ENCODE data around the gene PGBD4. TPM values are rescaled to one million over a fixed set of nuclear protein-coding genes. Genes with fewer than 3 reads are reported as not detected.
A peak's percentile ranks its signal among the peaks of the same experiment; 100 is the strongest.

Gene PGBD4
- total RNA-seq, 6 experiments from 2014 or later, result 0.56 to 0.98 (median 0.83) TPM

DNA sequence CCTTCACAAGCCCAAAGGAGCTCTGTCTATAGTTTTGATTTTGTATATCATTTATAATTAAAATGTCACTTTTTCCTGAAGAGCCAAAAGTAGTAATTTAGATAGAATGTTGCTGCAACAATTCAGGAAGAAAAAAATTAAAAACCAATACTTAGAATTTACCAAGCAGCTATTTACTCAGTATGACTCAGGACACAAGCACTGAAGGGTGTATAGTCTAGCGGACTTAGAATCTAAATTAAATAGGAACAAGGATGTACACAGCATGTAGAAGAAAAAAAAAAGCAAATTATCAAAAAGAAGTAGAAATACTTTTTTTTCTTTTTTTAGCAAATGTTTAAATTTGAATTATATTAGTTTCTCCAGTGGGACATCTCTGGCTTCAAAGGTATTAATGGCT lies 31.6 kb downstream of the PGBD4 start:
- H3K4me1 ChIP-seq, result no peaks in the 10 kb centered on the region
- no peak overlapping the region for H3K27ac ChIP-seq
- no peak for TF ChIP-seq POLR2A (IDR thresholded peaks at IDR 0.05)
- no peak for TF ChIP-seq CTCF (IDR thresholded peaks at IDR 0.05)
- H3K4me3 ChIP-seq, result no peak overlapping the region
- WGBS (ENCODE audit: insufficient coverage, low coverage, low lambda C conversion rate, missing lambda C conversion rate), result 85% methylated on average over 1 of the region's 1 CpG
- ATAC-seq, result no peak
- no peak for DNase-seq
- intact Hi-C loops (cut with DNase I), result no loop called here
- H3K36me3 ChIP-seq, result no peaks in the 10 kb centered on the region
- H3K27me3 ChIP-seq, result no peaks in the 10 kb centered on the region
- no peaks in the 10 kb centered on the region for H3K9me3 ChIP-seq

DNA sequence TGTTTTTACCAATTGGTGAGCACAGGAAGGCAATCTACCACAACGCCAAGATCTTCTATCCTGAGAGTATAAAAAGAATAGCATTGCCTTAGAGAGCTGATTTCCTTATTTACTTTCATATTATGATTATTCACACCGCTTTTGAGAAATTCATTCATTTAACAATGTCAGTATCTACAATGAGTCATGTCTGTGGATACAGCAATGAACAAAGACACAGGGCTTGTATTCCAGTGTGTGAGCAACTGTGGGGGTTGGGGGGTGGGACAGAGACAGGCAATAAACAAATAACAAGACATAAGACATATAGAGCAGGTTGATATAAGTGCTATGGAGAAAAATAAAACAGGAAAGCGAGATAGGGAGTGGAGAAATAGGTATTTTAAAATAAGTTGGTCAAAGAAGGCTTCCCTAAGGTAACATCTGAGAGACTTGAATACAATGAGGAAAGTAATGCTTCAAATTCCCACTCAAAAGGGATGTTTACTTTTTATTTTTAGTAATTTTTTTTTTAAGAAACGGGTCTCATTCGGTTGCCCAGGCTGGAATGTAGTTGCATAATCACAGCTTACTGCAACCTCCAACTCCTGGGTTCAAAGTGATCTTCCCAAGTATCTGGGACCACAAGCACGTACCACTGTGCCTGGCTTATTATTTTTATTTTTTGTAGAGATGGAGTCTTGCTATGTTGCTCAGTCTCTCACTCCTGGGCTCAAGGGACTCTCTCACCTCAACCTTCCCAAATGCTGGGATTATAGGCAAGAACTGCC lies 45.7 kb downstream of the PGBD4 start:
- TF ChIP-seq POLR2A (IDR thresholded peaks at IDR 0.05), result no peak
- H3K4me3 ChIP-seq, result no peak overlapping the region
- H3K9me3 ChIP-seq, result no peaks in the 10 kb centered on the region
- ATAC-seq (peak in 1 of 4 donors; percentile 25), DNase-seq (no peak)
- 60% methylated on average over 5 of the region's 6 CpGs for WGBS (ENCODE audit: insufficient coverage, low coverage, low lambda C conversion rate, missing lambda C conversion rate)
- peaks cover 0 to 6% (median 2%) of the 10 kb centered on the region in 4 donors for H3K36me3 ChIP-seq
- peaks cover 0 to 8% (median 0%) of the 10 kb centered on the region in 4 donors for H3K4me1 ChIP-seq
- H3K27me3 ChIP-seq, result no peaks in the 10 kb centered on the region
- H3K27ac ChIP-seq, result no peak overlapping the region
- intact Hi-C loops (cut with DNase I), result no loop called here

DNA sequence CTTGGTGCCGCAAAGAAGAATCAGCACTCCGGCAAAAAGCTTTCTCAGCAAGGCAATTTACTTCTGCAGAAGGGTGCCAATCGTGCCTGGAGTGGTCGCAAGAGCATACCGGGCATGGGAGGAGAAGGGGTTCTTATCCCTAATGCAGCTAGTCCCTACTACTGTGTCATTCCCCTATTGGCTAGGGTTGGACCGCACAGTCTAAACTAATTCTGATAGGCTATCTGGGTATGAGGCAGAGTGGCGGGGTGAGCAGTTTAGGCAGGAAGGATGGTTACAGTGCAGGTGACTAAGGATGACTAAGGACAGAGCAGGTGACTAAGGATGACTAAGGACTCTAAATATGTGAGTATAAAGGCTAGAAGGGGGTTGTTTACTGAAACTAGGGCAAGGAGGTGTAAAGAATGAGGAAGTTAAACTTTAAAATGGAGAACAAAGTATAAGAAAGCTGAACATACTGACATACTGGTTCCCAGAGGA lies 52.9 kb downstream of the PGBD4 start:
- whole genome bisulfite sequencing (ENCODE audit: insufficient coverage, low coverage, low lambda C conversion rate, missing lambda C conversion rate), result 92% methylated on average over 6 of the region's 7 CpGs

GRCh38 chr15:34155859-34156258 lies 54.0 kb downstream of the PGBD4 start:
- Histone ChIP-seq H3K27me3 (no peaks in the 10 kb centered on the region), H3K9me3 (peaks cover 0 to 13% (median 3%) of the 10 kb centered on the region in 4 donors), H3K4me3 (no peak overlapping the region), H3K27ac (no peak overlapping the region), H3K4me1 (no peaks in the 10 kb centered on the region), H3K36me3 (peaks cover 0 to 9% (median 2%) of the 10 kb centered on the region in 4 donors)
- TF ChIP-seq CTCF (IDR thresholded peaks at IDR 0.05), result no peak
- no peak for TF ChIP-seq POLR2A (IDR thresholded peaks at IDR 0.05)
- ATAC-seq (no peak), DNase-seq (no peak)
- WGBS (ENCODE audit: insufficient coverage, low coverage, low lambda C conversion rate, missing lambda C conversion rate), result 100% methylated on average over 4 of the region's 7 CpGs
- intact Hi-C loops (cut with DNase I), result no loop called here

More for the DNA sequence above, 52.9 kb downstream of the PGBD4 start:
- TF ChIP-seq CTCF (IDR thresholded peaks at IDR 0.05) (no peak), POLR2A (IDR thresholded peaks at IDR 0.05) (no peak)
- Histone ChIP-seq H3K4me3 (no peak overlapping the region), H3K4me1 (no peaks in the 10 kb centered on the region), H3K9me3 (peaks cover 0 to 11% (median 0%) of the 10 kb centered on the region in 4 donors), H3K27me3 (no peaks in the 10 kb centered on the region), H3K27ac (no peak overlapping the region), H3K36me3 (peaks cover 0 to 7% (median 2%) of the 10 kb centered on the region in 4 donors)
- intact Hi-C loops (cut with DNase I), result no loop called here
- ATAC-seq, result no peak
- no peak for DNase-seq

Other genes with a start within 250 kb of the PGBD4 start
- not detected for gene CHRM5, start 133.6 kb upstream of the PGBD4 start, total RNA-seq
- 10 to 100 TPM in 3 of 6 experiments, 1 to 10 TPM in 3; 8.2 to 10.2 (median 9.4) TPM for gene AVEN, start 62.9 kb upstream of the PGBD4 start, total RNA-seq
- 10 to 100 TPM; 30.4 to 49.4 (median 41.6) TPM for gene EMC7, start 221 bp upstream of the PGBD4 start, total RNA-seq
- gene KATNBL1, start 108.0 kb downstream of the PGBD4 start, total RNA-seq, result 10 to 100 TPM; 12.4 to 22.4 (median 17.6) TPM
- gene EMC4, start 122.9 kb downstream of the PGBD4 start, total RNA-seq, result 100 to 1,000 TPM in 1 of 6 experiments, 10 to 100 TPM in 5; 39.3 to 111 (median 49.7) TPM
- gene SLC12A6, start 235.7 kb downstream of the PGBD4 start, total RNA-seq, result 10 to 100 TPM in 1 of 6 experiments, 1 to 10 TPM in 5; 5.6 to 10.9 (median 7.5) TPM
- 100 to 1,000 TPM in 2 of 6 experiments, 10 to 100 TPM in 4; 59.2 to 177 (median 79.2) TPM for gene NOP10, start 241.1 kb downstream of the PGBD4 start, total RNA-seq
- gene NUTM1, start 241.2 kb downstream of the PGBD4 start, total RNA-seq, result not detected

Measured in right lobe of liver (tissue), 6 donors.